HEK293T (cell line): ENCODE measurements around the gene ADAMTS9.
A peak's percentile ranks its signal among the peaks of the same experiment; 100 is the strongest.

Source experiments
- CTCF ChIA-PET: fragments of 350-600 bp; formaldehyde crosslinking; extraction: SDS; loops from one replicate; lab custom pipeline; 2021; ENCODE audit warnings: antibody characterized with exemption, inconsistent platforms; lab: Yijun Ruan, JAX
- POLR2A ChIA-PET: fragments of 350-600 bp; formaldehyde crosslinking; extraction: SDS; loops from one replicate; lab custom pipeline; 2020; ENCODE audit warnings: antibody characterized with exemption, inconsistent platforms; lab: Yijun Ruan, JAX
- DNase-seq: peaks from one replicate; pipeline ENCODE4 v3.0.0; 2012; ENCODE audit warnings: mixed read lengths; ENCODE audit errors: extremely low spot score
- ARNT ChIP-seq: fragments of 450-650 bp; IDR thresholded peaks from 2 replicates; pipeline ENCODE4 v1.6.1; 2017; ENCODE audit warnings: mild to moderate bottlenecking
- BHLHE40 ChIP-seq: fragments of 450-650 bp; IDR thresholded peaks from 2 replicates; pipeline ENCODE4 v1.6.1; 2016; ENCODE audit warnings: mild to moderate bottlenecking, moderate library complexity, borderline replicate concordance
- CTBP1 ChIP-seq: fragments of 450-650 bp; IDR thresholded peaks from 2 replicates; pipeline ENCODE4 v1.6.1; 2016; ENCODE audit warnings: borderline replicate concordance
- ELF4 ChIP-seq: fragments of 450-650 bp; IDR thresholded peaks from 2 replicates; pipeline ENCODE4 v1.6.1; 2017; ENCODE audit warnings: antibody characterized with exemption
- FOXA1 ChIP-seq: fragments of 450-650 bp; IDR thresholded peaks from 2 replicates; pipeline ENCODE4 v1.6.1; 2016; ENCODE audit warnings: mild to moderate bottlenecking
- FOXK2 ChIP-seq: fragments of 450-650 bp; IDR thresholded peaks from 2 replicates; pipeline ENCODE4 v1.6.1; 2016; ENCODE audit warnings: mild to moderate bottlenecking
- FOXM1 ChIP-seq: fragments of 450-650 bp; IDR thresholded peaks from 2 replicates; pipeline ENCODE4 v1.6.1; 2017; ENCODE audit warnings: mild to moderate bottlenecking, borderline replicate concordance
- HDGF ChIP-seq: fragments of 450-650 bp; IDR thresholded peaks from 2 replicates; pipeline ENCODE4 v1.6.1; 2017; ENCODE audit warnings: antibody characterized with exemption, borderline replicate concordance
- L3MBTL2 ChIP-seq: fragments of 450-650 bp; conservative IDR thresholded peaks from 2 replicates; pipeline ENCODE4 v1.6.1; 2016; ENCODE audit warnings: mild to moderate bottlenecking
- LEF1 ChIP-seq: fragments of 450-650 bp; IDR thresholded peaks from 2 replicates; pipeline ENCODE4 v1.6.1; 2017; ENCODE audit warnings: mild to moderate bottlenecking, borderline replicate concordance
- NFRKB ChIP-seq: fragments of 450-650 bp; IDR thresholded peaks from 2 replicates; pipeline ENCODE4 v1.6.1; 2016; ENCODE audit warnings: mild to moderate bottlenecking, moderate library complexity
- PKNOX1 ChIP-seq: fragments of 450-650 bp; IDR thresholded peaks from 2 replicates; pipeline ENCODE4 v1.6.1; 2016
- SP1 ChIP-seq: fragments of 450-650 bp; IDR thresholded peaks from 2 replicates; pipeline ENCODE4 v1.6.1; 2017
- SUZ12 ChIP-seq: fragments of 450-650 bp; IDR thresholded peaks from 2 replicates; pipeline ENCODE4 v1.6.1; 2016; ENCODE audit warnings: mild to moderate bottlenecking
- TARDBP ChIP-seq: fragments of 450-650 bp; IDR thresholded peaks from 2 replicates; pipeline ENCODE4 v1.6.1; 2016
- ZNF384 ChIP-seq: fragments of 450-650 bp; IDR thresholded peaks from 2 replicates; pipeline ENCODE4 v1.6.1; 2016

The ADAMTS9 gene

GRCh38 chr3:64578797-64579196 is 109.0 kb downstream of the ADAMTS9 start:
- TF ChIP-seq TARDBP, result no peak
- TF ChIP-seq SP1, result no peak
- TF ChIP-seq LEF1, result no peak
- TF ChIP-seq BHLHE40, result no peak
- no peak for TF ChIP-seq FOXM1
- TF ChIP-seq FOXK2, result no peak
- TF ChIP-seq CTBP1, result no peak
- no peak for TF ChIP-seq ELF4
- TF ChIP-seq HDGF, result no peak
- CTCF ChIA-PET, result no interaction called here
- DNase-seq, result no peak
- POLR2A ChIA-PET, result no interaction called here

GRCh38 chr3:64578062-64578770 is 109.6 kb downstream of the ADAMTS9 start:
- DNase-seq, result no peak
- ChIA-PET CTCF (no interaction called here), POLR2A (no interaction called here)
- TF ChIP-seq HDGF, result no peak
- no peak for TF ChIP-seq FOXA1
- no peak for TF ChIP-seq NFRKB
- TF ChIP-seq FOXM1, result no peak
- TF ChIP-seq ZNF384, result no peak
- no peak for TF ChIP-seq ARNT
- TF ChIP-seq ELF4, result no peak
- no peak for TF ChIP-seq CTBP1
- TF ChIP-seq L3MBTL2, result no peak
- TF ChIP-seq FOXK2, result no peak
- no peak for TF ChIP-seq TARDBP
- TF ChIP-seq PKNOX1, result no peak
- no peak for TF ChIP-seq BHLHE40

- ChIA-PET POLR2A (no interaction called here), CTCF (interaction anchor here (0.6 to 1.1 kb wide), 4 partner anchors 9 to 112 kb away, joined by 3 to 5 read pairs (median 3); partner anchors contain the start of gene ADAMTS9)
- DNase-seq, result no peak
- no peak for TF ChIP-seq PKNOX1
- no peak for TF ChIP-seq ELF4
- no peak for TF ChIP-seq FOXM1
- no peak for TF ChIP-seq SP1
- TF ChIP-seq ZNF384, result no peak
- TF ChIP-seq BHLHE40, result no peak
- no peak for TF ChIP-seq FOXK2
- no peak for TF ChIP-seq TARDBP
- TF ChIP-seq L3MBTL2, result no peak
- TF ChIP-seq NFRKB, result no peak
- TF ChIP-seq FOXA1, result no peak
- no peak for TF ChIP-seq ARNT
- TF ChIP-seq LEF1, result no peak
- TF ChIP-seq HDGF, result no peak
- TF ChIP-seq SUZ12, result no peak
These were observed 111.5 kb downstream of the ADAMTS9 start for GRCh38 chr3:64576211-64576775.

GRCh38 chr3:64575211-64575844 is 112.5 kb downstream of the ADAMTS9 start:
- ChIA-PET POLR2A (interaction anchor here (1.2 kb wide), 1 partner anchor 111 kb away, joined by 3 read pairs; no protein-coding TSS in a partner anchor), CTCF (interaction anchor here (0.6 to 2.4 kb wide), 7 partner anchors 8 to 113 kb away, joined by 3 to 8 read pairs (median 3); partner anchors contain the start of gene ADAMTS9)
- TF ChIP-seq L3MBTL2, result no peak
- TF ChIP-seq PKNOX1, result peak; percentile 7; the same call in 1 of the 2 replicates
- DNase-seq, result peak; percentile 49

GRCh38 chr3:64574194-64574593 is 113.6 kb downstream of the ADAMTS9 start:
- no peak for DNase-seq
- ChIA-PET CTCF (interaction anchor here (1.0 to 2.4 kb wide), 2 partner anchors 11 to 44 kb away, joined by 8 read pairs; no protein-coding TSS in a partner anchor), POLR2A (interaction anchor here (1.2 kb wide), 1 partner anchor 112 kb away, joined by 3 read pairs; no protein-coding TSS in a partner anchor)
- TF ChIP-seq FOXK2 (no peak), FOXA1 (no peak), LEF1 (no peak), NFRKB (no peak), ELF4 (no peak), ZNF384 (no peak), BHLHE40 (no peak), ARNT (no peak), PKNOX1 (no peak), FOXM1 (no peak), HDGF (no peak), SP1 (no peak), TARDBP (no peak), SUZ12 (no peak), L3MBTL2 (no peak), CTBP1 (no peak)
